SKM-1 (cell line): ENCODE results near the gene LYVE1.
A peak's percentile ranks its signal among the peaks of the same experiment; 100 is the strongest.
"Not testable (repeated sequence)": the region's sequence is repeated elsewhere in the genome, so short reads cannot be mapped to it uniquely, and the experiment has no call there.

Source experiments
- DNase-seq: peaks from one replicate; lab custom pipeline; 2025; ENCODE audit not compliant: unreplicated experiment; lab: John Stamatoyannopoulos, UW

LYVE1 gene

GRCh38 chr11:10568486-10568941 is at the start of gene LYVE1:
LYVE1 (minus strand) TSS chr11:10568665; CDS start chr11:10568532, 133 bp downstream.
- no peak for DNase-seq

DNA sequence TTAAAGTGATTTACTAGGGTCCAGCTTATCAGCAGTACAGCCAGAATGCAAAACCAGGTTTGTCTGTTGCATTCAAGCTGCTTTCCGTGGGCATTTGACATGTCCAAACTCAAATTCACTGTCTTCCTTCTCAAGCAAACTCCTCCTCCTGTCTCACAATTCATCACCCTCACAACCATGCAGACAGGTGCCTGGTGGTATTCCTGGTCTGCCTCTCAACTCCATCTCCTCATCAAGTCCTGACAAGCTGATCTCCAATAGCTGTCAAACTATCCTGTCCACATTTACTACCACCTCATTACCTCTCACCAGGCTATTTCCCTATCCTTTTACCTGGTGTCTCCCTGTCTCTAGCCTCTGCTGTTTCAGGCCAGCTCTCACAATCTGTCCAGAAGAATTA is 49.1 kb upstream of the LYVE1 start:
- no peak for DNase-seq

GRCh38 chr11:10611979-10612862 is 43.8 kb upstream of the LYVE1 start:
- DNase-seq: peak; percentile 86

DNA sequence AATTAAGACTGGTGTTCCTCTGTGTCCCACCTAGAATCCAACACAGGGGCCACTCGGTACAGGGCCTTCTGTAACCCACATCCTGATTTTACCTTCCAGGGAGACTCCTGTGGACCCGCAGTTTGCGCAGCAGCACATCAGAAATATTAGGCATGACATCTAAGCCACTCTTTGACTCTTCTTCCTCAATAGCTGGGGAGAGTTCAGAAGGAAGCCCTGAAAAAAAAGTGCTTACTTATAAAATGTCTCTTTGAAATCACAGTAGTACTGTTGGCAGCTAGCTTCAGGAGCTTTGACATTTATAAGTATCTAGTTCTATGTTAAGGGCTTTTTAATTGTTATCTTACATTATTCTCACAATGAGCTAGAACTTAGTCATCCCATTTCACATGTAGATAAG is 41.2 kb upstream of the LYVE1 start:
- DNase-seq: no peak

- DNase-seq: no peak
Measured at GRCh38 chr11:10608584-10608983, 40.1 kb upstream of the LYVE1 start.

- DNase-seq: no peak
Measured at GRCh38 chr11:10607462-10608132, 39.1 kb upstream of the LYVE1 start.

- DNase-seq: peak; percentile 86
Measured at GRCh38 chr11:10606536-10607208, 38.2 kb upstream of the LYVE1 start.

DNA sequence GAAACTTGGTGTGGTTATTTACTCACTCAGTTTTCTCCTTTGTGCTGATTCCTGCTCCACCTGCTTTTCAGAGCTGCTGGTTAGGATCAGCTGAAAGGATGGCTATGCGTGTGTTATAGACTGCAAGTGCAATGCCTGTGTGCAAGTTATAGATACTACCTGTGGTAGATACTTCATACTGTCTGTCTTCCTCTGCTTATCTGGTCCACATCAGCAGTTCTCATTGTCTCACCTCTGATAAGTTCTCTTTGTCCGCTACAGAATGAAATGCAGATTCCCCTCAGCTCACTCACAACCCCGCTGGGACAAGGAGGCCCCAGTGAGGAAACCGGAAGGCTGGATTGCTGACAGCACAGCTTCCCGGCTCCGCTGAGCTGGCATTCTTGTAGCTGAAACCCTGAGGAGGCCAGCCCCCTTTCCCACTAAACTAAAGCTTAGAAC is 37.5 kb upstream of the LYVE1 start:
- peak; percentile 27 for DNase-seq

DNA sequence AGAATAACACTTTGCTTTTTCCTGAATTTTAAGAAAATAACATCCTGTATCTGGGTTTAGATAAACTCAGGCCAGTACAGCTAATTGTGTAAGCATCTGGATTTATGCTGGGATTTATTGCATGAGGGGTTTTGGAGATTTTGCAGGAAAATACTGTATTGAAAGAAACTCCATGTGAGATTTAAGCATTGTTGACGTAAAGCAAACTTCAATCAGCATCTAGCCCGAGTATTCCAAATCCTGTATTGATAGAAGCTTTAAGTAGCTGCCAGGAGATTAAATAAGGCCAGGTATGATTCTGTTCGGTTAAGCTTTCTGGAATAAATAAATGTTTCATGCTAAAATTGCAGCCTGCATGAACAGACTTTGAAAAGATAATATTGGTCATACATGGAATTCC is 36.3 kb upstream of the LYVE1 start:
- DNase-seq: no peak

DNA sequence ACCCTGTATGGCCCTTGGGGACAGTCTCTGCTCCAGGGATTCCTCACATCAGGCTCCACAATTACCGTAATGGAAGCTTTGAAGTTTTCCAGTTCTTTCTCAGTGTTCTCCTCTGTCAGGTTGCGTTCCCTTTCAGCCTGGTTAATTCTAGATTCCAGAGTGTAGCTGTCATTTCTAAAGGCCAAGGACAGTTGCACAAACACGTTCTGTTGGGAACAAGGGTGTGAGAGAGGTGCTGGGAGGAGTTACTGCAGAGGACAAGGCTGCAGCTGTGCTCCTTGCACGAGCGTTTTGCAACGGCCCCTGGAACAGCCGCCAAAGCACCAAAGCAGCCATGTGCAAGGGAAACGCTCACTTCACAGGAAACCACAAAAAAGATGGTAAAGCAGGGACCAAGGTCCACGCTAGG is 35.9 kb upstream of the LYVE1 start:
- DNase-seq: no peak

DNA sequence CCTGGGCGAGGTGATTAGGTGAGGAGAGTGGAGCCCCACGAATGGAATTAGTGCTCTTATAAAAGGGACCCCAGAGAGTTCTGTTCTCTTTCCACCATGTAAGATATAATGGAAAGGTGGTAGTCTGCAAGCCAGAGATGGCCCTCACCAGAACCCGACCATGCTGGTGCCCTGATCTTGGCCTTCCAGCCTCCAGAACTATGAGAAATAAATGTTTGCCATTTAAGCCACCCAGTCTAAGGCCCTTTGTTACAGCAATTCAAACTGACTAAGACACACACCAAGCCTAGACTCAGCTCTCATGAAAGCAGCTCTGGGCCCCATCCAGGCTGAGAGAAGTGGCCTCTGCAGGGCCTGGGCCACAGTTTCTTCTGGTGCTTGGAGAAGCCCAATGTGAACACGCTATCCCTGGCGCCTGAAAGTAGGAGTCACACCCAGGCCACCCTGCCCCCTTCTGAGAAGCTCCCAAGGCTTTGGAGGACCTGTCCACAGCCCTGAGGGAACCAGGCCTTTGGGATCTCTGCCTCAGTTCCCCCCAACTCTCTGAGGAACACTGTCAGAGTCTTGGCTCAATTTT is 35.3 kb upstream of the LYVE1 start:
- DNase-seq: no peak

- DNase-seq: no peak
Measured at GRCh38 chr11:10602945-10603344, 34.5 kb upstream of the LYVE1 start.

DNA sequence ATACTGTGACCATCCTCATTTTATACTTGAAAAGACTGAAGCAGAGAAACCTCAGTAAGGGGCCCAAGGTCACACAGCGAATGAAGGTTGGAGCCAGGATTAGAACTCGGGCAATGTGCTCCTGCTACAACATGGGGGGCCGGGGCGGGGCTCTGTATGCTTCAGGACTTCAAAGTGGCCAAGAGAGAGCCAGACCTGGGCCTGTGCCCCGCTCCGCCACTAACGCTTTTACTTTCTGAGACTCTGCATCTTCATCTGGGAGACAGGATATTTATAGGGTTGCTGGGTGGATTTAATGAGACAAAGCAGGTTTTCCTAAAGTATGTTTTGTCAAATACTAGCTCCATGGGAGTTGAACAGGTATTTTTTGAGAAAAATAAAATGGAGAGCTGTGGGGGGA is 33.9 kb upstream of the LYVE1 start:
- no peak for DNase-seq

- no peak for DNase-seq
Measured at GRCh38 chr11:10601837-10602236, 33.4 kb upstream of the LYVE1 start.

- DNase-seq: no peak
Measured at GRCh38 chr11:10600570-10601248, 32.2 kb upstream of the LYVE1 start.

GRCh38 chr11:10599388-10600175 is 31.1 kb upstream of the LYVE1 start:
- DNase-seq: no peak

GRCh38 chr11:10598816-10599215 is 30.4 kb upstream of the LYVE1 start:
- no peak for DNase-seq

- DNase-seq: no peak
Measured at GRCh38 chr11:10597877-10598351, 29.4 kb upstream of the LYVE1 start.

DNA sequence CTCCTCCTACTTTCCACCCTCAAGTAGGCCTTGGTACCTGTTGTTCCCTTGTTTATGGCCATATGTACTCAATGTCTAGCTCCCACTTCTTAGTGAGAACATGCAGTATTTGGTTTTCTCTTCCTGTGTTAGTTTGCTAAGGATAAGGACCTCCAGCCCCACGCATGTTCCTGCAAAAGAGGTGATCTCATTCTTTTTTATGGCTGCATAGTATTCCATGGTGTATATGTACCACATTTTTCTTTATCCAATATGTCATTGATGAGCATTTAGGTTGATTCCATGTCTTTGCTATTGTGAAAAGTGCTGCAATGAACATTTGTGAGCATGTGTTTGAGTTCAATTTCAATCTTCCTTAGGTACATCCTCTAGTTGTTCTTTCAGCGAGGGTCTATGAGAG is 27.4 kb upstream of the LYVE1 start:
- DNase-seq: not testable (repeated sequence)

DNA sequence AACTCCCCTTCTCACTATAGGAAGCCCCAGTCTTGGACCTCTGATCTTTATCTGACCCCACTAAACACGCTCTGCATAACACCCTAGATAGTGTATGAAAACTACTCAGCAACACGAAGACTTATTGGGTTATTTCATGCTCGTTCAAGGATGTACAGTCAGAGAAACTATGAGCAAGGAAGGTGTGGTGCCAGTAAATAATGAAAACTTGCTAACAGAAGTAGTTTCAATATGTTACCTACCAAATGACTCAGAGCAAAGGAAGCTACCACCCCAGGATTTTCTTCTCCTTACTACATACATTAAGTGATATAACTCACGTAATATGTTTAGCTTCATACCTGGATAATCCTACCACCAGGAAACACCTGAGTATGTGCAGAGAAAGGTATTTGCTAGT is 25.9 kb upstream of the LYVE1 start:
- no peak for DNase-seq
